ENCODE measurements around the gene ADGRD1. TPM values are rescaled to one million over a fixed set of nuclear protein-coding genes. Genes with fewer than 3 reads are reported as not detected.

ADGRD1 gene
- polyA plus RNA-seq, 1 of the 3 experiments (the other 2 are of a cell fraction): not detected

DNA sequence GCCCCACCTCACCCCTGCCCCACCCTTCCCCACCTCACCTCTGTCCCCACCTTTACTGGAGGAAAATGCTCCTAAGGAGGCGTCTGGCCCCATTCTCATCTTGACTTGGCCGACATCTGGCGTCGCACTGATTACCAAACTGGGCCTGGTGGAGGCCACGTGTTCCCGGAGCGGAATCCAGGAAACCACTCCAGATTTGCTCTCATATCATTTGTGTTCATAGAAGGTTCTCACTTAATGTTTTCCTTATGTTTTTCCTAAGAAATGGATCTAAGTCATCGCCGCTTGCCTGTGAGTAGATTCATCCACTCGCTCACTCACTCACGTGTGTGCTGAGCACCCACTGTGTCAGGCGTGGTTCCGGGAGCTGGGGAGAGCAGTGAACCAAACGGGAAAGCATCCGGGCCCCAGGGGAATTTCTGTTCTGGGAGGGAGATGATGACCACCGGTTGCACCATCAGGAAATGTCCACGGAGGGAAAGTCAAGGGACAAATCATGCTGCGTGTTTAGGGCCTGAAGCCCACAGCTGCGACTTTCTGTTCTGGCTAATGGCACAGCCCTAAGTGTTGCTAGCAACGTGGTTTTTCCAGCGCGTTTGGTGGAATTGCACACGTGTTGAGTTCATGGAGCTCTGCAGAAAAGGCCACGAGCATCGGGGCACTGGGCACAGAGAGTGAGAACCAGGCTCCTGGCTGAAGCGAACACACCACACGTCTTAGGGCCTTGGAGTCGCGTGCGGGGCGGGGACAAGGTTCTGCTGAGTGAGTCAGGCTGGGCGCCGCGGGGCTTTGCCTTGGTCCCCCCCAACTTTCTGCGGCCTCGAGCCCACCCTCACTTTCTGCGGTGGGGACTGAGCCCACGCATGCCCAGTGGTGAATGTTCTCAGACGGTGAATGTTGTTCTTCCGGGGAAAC is 57.7 kb downstream of the ADGRD1 start:
- no peak for DNase-seq
- CTCF ChIA-PET: interaction anchor here (0.7 kb wide), 1 partner anchor 23 kb away, joined by 3 read pairs; no protein-coding TSS in a partner anchor

More for the DNA sequence above, 57.7 kb downstream of the ADGRD1 start:
- Histone ChIP-seq H3K4me2 (no peak overlapping the region), H3K4me3 (ENCODE audit: low read depth in 2 of 2, low read length in 1 of 2) (no peak overlapping the region), H3K4me1 (ENCODE audit: control insufficient read depth in 1 of 2, insufficient read depth in 2 of 2, low read depth in 1 of 2, low read length in 1 of 2) (peaks cover 0 to 33% of the 10 kb centered on the region in 2 experiments; a peak in 2 of 4 replicates), H3K9ac (no peak overlapping the region), H3K9me3 (no peaks in the 10 kb centered on the region), H3K27ac (ENCODE audit: low read depth in 2 of 2, low read length in 1 of 2) (no peak overlapping the region), H4K20me1 (ENCODE audit: insufficient read depth) (no peaks in the 10 kb centered on the region), H2AFZ (ENCODE audit: low read depth) (no peak overlapping the region), H3K27me3 (ENCODE audit: insufficient read depth) (no peaks in the 10 kb centered on the region), H3K79me2 (ENCODE audit: insufficient read depth) (no peaks in the 10 kb centered on the region), H3K36me3 (replicated peaks in 1 of 2; ENCODE audit: control insufficient read depth in 1 of 2, insufficient read depth in 2 of 2, low read length in 1 of 2) (no peaks in the 10 kb centered on the region), H3F3A (replicated peaks; ENCODE audit: insufficient read depth) (no peaks in the 10 kb centered on the region), H3K9me2 (no peaks in the 10 kb centered on the region)
- TF ChIP-seq FOSL2 (IDR thresholded peaks at IDR 0.05; ENCODE audit: borderline replicate concordance, low read depth) (no peak), FOXM1 (IDR thresholded peaks at IDR 0.05; ENCODE audit: low read depth) (no peak), EZH2phosphoT487 (IDR thresholded peaks at IDR 0.05; ENCODE audit: borderline replicate concordance, low read depth) (no peak), YY1 (IDR thresholded peaks at IDR 0.05; ENCODE audit: low read depth) (no peak), TEAD4 (IDR thresholded peaks at IDR 0.05; ENCODE audit: borderline replicate concordance, insufficient read depth) (no peak), TCF12 (IDR thresholded peaks at IDR 0.05) (no peak), CHD2 (IDR thresholded peaks at IDR 0.05; ENCODE audit: low read length, partially characterized antibody) (no peak), REST (IDR thresholded peaks at IDR 0.05; ENCODE audit: low read depth, low read length) (no peak), POLR2AphosphoS5 (IDR thresholded peaks at IDR 0.05; ENCODE audit: low read depth, low read length) (no peak), RAD21 (IDR thresholded peaks at IDR 0.05; ENCODE audit: low read length) (no peak)
- POLR2A ChIA-PET: no interaction called here
- WGBS (ENCODE audit: low lambda C conversion rate): 72% methylated on average over 31 of the region's 40 CpGs

Measured in SK-N-SH (cell line).